Activated T-cell treated with anti-CD3 and anti-CD28 coated beads for 1 hour (primary cell): Measurements from ENCODE around the gene SPATA3.
"Not testable (repeated sequence)": the region's sequence is repeated elsewhere in the genome, so short reads cannot be mapped to it uniquely, and the experiment has no call there.

Experiments
- DNase-seq: peaks from one replicate; pipeline ENCODE4 v3.0.0-alpha.2; 2020; ENCODE audit warnings: low read depth

The SPATA3 gene

DNA sequence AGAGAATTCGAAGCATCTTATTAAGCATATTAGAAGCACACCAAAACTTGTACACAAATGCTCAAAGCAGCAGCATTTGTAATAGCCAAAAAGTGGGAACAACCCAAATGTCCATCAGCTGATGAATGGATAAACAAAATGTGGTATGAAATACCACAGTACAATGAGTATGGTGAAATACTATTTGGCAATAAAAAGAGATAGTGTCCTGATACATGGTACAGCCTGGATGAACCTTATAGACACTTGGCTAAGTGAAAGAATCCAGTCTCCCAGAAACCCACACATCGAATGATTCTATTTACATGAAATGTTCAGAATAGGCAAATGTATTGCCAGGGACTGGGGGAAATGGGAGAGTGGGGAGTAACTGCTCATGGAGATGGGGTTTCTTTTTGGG is 3.0 kb downstream of the SPATA3 start:
- DNase-seq, result no peak

DNA sequence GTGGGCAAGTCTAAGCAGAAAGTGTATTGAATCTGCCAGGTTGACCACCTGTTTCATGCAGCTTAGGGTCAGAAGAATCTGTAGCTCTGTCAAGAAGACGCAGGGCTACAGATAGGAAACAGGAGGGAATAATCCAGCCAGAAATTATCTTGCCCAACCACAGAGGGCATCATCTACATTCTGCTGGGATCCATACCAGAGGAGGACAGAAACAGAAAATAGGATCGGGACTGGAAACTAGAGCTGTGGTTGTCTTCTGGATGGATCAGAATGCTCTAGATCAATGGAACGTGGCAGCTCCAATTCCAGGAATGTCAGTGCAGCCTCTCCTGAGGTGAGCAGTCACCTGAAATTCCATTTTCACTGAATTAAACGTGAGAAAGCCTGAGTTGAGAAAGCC is 3.6 kb downstream of the SPATA3 start:
- DNase-seq, result no peak

DNA sequence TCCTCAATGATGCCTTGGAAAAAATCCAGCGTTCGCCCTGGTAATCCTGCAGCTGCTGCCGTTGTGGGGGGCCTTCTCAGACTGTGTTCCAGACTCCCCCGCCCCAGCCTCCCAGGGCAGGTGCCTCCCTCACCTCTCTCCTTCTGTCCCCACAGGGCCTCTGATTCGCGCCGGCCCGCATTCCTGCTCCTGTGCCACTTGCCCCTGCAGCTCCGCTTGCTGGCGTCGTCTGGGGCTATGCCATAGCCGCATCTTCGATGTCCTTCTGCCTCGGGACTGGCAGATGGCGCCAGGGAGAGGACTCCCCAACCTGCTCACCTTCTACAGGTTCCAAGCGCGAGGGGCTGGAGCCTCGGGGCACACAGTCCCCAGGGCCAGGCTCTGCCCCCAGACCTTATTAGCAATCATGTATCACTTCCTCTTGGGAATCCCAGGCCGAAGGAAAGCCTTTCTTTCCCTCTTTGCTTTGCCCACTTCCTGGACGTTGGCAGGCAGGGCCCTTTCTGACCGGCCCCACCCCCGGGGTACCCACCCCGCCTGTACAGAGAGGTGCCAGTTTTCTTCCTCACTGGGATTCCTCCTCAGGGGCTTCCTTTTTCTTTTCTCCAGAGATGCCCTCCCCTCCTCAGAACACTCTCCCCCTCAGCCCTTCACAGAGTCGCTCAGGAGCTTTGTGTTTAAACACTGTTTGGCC is 4.4 kb downstream of the SPATA3 start:
- DNase-seq, result no peak

DNA sequence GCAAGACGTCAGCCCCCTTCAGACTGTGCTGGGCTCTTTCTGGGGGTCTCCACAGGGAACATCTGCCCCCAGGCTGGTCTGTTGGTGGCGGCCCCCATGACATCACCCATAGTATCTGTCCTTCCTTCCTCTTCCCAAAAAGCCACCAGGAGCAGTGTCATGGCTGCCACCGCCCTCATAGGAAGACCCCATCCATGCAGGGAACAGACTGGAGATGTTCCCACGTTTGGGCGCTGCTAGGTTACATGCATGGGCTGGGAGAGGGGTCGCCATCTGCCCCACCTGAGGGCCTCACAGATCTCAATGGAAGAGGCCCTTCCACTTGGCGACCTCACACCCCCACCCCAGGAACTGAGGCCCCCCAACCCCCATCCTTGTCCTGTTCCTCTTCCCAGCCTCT is 5.1 kb downstream of the SPATA3 start:
- DNase-seq, result no peak

DNA sequence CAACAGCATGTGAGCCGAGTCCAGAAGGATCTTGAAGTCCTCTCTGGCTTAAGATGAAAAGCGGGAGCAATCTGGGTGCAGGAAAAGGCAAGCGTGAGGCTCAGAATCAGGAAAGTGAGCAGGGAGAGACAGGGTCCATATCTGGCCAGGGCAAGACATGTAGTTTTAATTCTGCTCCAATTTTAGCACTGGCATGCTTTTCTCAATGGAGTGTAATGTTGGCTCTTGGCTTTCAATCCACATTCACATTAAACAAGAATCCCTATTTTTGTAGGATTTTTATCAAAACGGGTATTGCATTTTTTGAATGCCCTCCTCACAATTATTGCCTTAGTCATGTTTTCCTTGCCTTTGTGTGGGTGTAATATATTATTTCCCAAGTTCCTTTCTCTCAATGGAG is 6.0 kb downstream of the SPATA3 start:
- no peak for DNase-seq

DNA sequence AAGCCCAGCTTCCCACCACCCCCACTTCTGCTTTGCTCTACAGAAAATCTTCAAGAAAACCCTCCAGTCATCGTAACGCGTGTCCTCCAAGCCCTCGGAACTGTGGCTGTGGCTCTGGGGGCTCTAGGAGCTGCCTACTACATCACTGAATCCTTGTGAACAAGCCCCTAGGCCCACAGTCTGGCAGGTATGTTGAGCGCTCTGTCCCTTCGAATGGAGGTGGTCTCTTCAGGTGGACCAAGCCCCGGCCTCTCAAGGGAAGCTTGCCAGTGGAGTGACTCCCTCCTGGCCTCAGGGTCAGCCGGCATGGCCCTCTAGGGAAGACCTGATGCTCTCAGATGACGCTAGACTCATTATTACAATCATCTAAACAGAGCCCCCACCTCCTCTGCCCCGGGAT is 6.7 kb downstream of the SPATA3 start:
- DNase-seq, result no peak

DNA sequence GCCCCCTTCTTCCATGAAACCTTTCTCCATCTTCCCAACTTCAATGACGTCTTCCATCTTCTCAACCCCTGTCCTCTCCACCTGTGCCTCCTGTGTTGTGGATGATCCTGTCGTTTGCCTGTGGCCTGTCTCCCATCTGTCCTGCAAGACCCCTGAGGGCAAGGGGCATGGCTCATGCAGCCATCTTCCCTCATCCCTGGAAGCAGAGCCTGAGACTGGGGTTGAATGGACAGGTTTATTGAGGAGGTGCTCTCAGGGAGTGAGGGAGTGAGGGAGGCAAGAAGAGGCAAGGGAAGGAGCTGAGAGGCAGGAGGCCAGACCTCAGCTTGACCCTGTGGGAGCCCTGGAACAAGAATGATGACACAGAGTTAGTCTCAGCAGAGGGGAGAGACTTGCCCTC is 7.3 kb downstream of the SPATA3 start:
- no peak for DNase-seq

DNA sequence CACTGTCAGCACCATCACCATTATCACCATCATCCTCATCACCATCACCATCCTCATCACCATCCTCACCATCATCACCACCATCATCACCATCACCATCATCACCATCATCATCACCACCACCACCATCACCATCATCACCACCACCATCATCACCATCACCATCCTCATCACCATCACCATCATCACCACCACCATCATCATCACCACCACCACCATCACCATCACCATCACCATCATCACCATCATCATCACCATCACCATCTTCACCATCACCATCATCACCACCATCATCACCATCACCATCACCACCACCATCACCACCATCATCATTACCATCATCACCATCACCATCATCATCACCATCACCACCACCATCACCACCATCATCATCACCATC is 9.0 kb downstream of the SPATA3 start:
- not testable (repeated sequence) for DNase-seq

DNA sequence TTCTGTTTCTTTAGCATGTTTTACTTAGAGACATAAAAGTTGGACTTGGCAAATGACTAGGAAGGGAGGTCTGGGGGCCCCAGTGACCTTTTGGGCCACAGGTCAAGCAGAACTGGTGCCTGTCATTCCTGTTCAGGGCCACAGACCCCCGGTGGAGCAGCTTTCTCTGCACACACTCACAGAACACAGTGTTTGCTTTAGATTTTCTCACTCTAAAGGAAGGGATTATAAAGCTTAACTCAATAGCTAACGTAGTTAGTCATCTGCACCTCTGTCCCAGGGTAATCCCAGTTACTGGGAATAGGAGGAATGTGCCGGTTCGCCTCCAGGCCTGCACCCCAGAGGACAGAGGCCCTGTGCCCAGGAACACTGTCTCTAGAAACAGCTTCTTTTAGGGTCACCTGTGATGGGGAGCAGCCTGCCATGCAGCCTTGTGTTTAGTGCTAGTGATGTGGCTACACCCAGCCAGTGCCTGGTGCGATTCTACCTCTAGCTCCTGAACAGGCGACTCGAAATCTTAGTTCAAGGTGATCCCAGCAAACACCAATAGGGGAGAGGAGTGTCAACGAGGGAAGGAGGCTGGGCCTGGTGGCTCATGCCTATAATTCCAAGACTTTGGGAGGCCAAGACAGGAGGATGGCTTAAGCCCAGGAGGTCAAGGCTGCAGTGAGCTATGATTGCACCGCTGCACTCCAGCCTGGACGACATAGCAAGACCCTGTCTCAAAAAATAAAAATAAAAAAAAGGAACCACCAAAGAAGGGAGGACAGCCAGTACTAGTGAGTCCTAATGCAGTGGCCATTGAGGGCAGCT is 11.6 kb downstream of the SPATA3 start:
- no peak for DNase-seq

DNA sequence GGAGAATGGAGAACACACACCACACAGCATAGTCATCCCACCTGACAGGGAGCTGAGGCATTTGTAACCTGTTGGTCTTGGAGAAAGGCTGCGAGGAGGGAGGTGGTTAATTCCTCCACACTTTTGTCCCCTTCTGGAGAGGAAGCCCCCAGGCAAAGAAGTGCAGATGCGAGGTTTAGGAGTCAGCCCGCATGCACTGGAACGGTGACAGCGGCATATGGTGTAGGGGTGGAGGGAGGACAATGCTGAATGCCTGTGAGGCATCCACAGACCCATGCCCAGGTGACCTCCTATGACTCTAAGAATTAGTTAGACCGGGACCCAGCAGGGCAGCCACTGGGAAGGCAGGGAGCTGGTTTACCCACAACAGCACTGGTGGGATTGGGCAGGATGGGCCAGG is 12.2 kb downstream of the SPATA3 start:
- DNase-seq, result no peak

DNA sequence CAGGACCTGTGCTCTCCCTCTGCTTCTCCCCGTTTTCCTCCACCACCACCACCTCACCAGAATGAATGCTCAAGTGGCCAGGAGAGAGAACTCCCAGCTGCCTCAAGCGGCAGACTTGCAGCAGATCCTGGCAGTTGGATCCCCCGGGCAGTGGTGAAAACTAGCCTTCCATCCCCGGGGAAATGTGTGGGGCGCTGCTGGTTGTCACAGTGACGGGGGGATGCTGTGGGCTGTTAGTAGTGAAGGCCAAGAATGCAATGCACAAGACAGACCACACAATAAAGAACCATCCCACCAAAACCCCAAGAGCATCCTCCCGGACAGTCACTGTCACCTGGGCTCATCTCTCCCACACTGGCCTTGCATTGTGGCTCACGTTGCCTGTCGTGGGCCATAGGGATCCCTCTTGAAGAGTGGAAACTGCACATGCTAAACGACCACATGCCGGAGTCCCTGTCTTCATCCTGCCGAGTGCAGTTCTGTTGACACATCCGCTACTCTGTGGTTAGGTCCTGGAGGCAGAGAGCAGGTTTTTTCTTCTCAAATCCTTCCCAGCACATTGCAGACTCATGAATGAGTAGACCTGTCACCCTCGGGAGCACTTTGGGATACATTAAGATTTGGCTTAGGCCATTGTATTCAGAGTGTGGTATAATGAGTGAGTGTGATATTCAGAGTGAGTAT is 13.5 kb downstream of the SPATA3 start:
- no peak for DNase-seq

DNA sequence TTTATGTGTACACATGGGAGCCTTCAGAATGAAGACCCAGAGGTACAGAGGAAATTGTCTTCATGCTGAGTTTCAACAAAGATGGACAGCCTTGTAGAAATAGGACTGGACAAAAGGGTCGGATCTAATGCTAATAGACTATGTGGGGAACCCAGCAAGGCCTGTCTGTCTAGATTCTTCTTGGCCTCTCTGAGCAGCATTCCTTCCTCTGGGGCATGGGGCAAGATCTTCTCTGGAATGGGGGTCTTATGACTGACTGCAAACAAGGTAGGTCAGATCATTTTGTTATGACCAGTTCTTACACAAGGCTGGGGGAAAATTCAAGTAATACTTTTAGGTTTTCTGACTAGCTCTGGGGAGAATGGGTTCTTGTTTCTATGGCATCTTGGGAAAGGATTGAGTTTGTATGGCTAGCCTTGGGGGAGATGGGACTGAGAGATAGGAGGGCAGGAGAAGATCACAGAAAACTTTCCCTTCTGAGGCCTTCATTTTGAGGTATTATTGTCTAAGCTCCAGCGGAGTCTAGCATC is 14.3 kb downstream of the SPATA3 start:
- no peak for DNase-seq

DNA sequence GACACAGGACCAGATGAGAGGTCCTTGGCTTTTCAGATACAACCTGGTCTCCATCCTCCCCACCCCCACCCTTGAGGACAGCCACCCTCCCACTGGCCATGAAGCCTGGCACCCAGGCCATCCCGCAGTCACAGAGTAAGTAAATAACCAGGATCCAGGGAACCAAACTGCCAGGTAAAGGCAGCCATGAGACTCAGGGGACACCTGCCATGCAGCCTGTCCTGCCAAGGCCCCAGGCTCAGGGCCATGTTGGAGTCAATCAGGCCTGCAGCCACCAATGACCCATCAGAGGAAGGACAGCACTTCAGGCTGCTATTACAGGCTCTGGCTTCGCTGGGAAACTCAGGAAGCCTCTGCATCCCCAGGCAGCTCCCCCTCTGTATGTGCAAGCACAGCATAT is 15.6 kb downstream of the SPATA3 start:
- DNase-seq, result no peak

DNA sequence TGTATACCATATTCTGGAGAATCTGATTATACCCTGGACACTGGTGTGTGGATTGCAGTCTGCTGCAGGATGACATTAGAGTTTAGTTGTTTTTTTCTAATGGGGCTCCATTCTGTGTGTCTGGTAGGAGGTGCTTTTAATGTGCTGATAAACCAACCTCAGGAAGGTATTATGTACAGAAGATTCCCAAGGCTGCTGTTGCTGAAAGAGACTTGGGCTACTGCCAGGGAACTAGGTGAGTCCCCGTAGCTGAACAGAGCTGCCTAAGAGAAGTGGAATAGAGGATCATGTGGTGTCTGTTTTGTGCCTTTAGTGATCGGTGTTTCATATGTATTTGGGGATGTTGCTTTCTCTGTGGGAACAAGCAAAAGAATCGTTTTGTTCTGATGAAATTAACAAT is 16.5 kb downstream of the SPATA3 start:
- no peak for DNase-seq

DNA sequence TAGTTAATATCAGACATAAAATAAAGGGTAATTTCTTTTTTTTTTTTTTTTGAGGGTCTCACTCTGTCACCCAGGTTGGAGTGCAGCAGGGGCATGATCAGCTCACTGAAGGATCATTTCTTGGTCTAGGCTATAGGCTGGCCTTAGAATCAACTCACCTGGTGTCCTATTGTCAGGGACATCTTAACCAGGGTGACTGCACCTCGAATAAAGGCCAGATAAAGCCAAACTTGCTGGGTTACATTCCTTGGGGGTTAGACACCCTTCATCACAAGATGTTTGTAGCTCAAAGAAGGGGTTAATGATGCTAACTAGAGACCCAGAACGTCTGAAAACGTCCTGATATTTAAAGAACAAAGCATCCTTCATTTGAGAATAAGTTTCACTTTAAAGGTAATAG is 17.9 kb downstream of the SPATA3 start:
- no peak for DNase-seq

DNA sequence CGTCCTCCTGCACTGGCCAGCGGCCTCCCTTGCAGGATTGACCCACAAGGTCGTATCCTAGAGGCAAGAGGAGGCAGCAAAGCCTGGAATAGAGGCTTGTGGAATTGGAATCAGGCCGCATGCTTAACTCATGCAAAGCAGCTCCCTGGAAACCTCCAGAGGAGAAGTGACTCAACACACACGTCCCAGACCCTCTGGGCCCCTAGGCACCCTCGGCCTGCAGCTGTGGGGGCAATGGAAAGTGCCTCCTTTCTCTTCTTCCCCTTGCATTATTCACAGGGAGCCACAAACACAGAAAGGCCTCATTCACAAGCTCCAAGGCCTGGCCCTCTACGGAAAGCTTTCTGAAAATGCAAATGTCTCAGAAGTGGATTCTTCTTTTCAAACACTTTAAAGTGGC is 19.6 kb downstream of the SPATA3 start:
- no peak for DNase-seq

DNA sequence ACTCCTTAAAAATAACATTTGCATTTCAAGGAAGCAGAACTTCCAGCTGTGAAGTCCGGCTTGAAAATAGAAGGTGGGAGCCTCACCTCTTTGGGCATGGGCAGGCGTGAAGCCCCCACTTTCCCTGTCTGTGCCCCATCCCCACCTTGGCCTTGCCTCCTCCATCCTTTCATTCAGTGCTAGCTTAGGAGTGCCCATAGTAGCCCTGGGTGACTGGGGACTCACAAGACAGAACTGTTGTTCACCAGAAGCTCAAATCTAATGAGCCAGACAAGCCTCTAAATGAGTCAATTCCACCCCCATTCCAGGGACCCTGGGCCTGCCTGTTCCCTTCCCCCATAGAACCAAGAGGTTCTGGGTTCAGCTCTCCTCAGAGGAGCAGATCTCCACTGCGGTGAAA is 20.0 kb downstream of the SPATA3 start:
- DNase-seq, result no peak

DNA sequence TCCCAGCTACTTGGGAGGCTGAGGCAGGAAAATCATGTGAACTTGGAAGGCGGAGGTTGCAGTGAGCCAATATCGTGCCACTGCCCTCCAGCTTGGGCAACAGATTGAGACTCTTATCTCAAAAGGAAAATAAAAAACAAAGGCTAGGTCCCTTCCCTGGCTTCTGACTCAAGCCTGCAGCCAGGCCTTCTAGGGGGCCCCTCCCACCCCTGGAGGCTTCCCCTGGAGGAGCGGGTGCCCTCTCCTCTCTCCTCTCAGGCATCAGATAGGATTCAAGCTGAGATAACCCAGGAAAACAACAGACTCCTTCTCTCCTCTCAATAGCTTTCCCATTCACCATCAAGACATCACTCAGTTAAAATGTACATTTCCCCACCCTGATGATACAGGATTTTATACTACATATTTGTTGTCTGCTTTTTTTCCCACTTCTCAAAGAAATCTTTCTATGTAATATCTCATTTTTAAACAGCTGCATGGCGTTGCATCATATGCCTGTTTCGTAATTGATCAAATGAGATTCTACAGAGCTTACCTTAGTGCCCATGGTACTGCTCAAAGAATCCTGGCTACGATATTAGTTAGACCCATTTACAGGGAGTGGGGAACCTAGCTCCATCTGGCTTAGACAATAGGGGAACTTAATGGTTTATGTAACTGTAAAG is 20.8 kb downstream of the SPATA3 start:
- no peak for DNase-seq

DNA sequence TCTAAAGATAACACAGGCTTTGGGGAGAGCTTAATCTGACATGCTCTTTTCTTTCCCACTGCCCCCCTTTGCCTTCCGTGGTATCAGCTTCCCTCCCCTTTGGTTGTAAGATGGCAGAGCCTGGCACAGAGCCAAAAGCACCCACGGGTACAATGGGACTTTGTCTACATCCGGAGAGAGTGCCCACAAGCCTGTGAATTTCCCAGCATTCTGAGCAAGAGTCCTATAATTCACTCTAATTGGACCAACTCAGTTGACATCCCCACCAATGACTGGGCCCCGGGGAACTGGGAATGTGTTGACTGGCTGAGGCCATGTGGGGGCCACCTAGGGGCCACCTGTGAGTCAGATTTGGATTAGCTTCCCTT is 21.3 kb downstream of the SPATA3 start:
- no peak for DNase-seq

DNA sequence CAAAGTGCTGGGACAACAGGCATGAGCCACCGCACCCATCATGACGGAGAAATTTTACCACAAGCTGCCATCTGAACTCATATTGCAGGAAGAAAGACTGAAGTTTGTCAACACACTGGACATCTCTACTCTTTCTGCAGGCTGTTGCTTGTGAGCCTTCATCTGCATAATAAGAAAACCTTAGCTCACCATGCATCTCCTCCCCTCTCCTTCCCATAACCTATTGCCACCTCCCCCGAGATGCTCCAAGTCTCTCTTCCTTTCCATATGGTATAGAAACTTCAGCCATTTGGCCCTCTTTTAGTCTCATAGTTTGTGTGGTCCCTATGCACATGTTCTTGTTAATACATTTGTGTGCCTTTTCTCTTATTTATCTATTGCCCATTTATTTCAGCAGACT is 22.3 kb downstream of the SPATA3 start:
- DNase-seq, result no peak

DNA sequence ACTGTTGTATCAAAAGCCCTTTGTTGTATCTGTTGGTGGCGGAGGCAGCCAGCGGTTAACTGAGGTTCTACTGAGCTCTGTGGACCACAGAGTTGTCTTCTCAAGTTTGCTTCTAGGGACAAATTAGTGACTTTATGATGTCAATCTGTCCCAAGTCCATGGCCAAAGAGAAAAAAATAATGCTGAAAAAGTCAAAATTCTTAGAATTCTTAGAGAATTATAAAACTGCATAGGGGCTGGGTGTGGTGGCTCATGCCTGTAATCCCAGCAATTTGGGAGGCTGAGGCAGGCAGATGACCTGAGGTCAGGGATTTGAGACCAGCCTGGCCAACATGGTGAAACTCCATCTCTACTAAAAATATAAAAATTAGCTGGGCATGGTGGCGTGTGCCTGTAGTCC is 29.1 kb downstream of the SPATA3 start:
- not testable (repeated sequence) for DNase-seq

DNA sequence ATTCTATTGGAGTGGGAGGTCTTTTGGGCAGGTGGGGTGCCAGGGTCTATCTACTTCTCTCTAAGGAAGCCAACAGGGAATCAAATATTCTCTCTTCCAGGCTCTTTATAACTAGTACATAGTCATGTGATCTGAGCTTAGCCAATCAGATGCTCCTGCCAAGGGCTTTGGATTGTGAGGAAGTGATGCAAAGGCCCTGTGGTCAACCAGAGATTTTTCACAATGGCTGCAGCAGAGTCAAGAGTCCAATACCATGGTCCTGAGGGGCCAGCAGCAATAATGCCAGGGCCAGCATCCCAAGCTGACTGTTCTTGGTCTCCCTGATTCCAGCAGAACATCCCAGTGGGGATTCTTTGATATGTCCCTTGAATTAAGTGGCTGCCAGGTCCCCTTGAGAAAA is 33.0 kb downstream of the SPATA3 start:
- DNase-seq, result no peak

DNA sequence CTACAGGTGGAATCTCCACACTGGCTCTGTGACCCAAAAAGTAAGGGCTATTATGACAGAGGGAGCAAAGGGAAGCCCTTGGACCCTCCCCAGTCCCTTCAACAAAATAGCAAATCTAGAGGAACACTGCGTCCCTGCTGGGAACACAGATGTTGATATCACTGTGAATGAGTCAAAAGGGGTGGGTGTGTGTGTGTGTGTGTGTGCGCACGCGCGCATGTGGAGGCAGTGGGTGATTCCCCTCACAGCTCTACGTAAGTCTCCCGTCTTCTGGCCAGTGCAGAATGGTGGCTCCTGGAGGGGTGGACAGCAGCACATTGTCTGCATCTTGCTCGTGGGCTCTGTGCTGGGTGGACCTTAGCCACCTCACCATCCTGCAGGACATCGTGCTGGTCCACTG is 33.6 kb downstream of the SPATA3 start:
- no peak for DNase-seq
